Measurements from ENCODE around the gene CKAP2. TPM values are rescaled to one million over a fixed set of nuclear protein-coding genes. Genes with fewer than 3 reads are reported as not detected.

The CKAP2 gene
- total RNA-seq, 1 experiment from 2014 or later = 56.0 TPM

DNA sequence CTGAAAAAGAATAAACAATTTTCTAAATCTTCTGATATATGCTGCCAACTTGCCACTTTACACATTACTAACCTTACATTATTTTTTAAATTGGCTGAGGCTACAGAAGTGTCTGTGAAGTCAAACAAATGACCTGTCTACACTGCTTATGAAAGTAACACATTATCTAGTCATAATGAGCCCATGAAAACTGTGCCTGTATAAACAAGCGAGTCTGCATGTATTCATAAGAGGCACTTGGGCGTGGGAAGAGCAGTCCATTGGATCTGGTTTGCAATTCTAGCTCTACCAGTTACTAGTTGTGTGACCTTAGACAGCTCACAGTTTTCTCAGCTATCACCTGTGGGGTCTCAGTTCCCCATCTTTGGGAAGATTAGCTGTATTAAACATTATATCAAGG lies 7.9 kb upstream of the CKAP2 start:
- TF ChIP-seq, protein P1, sequence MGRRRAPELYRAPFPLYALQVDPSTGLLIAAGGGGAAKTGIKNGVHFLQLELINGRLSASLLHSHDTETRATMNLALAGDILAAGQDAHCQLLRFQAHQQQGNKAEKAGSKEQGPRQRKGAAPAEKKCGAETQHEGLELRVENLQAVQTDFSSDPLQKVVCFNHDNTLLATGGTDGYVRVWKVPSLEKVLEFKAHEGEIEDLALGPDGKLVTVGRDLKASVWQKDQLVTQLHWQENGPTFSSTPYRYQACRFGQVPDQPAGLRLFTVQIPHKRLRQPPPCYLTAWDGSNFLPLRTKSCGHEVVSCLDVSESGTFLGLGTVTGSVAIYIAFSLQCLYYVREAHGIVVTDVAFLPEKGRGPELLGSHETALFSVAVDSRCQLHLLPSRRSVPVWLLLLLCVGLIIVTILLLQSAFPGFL (CRISPR knock-in tag; IDR thresholded peaks at IDR 0.05; ENCODE audit: borderline replicate concordance) = no peak
- TF ChIP-seq ZNF396 (CRISPR knock-in tag; IDR thresholded peaks at IDR 0.05; ENCODE audit: borderline replicate concordance) (no peak), GTF2I (CRISPR knock-in tag; conservative IDR thresholded peaks at IDR 0.05) (no peak), HMGA2 (CRISPR knock-in tag; IDR thresholded peaks at IDR 0.05) (no peak), TEAD4 (CRISPR knock-in tag; IDR thresholded peaks at IDR 0.05) (no peak)
- TF ChIP-seq, protein P2, sequence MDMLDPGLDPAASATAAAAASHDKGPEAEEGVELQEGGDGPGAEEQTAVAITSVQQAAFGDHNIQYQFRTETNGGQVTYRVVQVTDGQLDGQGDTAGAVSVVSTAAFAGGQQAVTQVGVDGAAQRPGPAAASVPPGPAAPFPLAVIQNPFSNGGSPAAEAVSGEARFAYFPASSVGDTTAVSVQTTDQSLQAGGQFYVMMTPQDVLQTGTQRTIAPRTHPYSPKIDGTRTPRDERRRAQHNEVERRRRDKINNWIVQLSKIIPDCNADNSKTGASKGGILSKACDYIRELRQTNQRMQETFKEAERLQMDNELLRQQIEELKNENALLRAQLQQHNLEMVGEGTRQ (CRISPR knock-in tag; IDR thresholded peaks at IDR 0.05) = no peak
- TF ChIP-seq, protein P3, sequence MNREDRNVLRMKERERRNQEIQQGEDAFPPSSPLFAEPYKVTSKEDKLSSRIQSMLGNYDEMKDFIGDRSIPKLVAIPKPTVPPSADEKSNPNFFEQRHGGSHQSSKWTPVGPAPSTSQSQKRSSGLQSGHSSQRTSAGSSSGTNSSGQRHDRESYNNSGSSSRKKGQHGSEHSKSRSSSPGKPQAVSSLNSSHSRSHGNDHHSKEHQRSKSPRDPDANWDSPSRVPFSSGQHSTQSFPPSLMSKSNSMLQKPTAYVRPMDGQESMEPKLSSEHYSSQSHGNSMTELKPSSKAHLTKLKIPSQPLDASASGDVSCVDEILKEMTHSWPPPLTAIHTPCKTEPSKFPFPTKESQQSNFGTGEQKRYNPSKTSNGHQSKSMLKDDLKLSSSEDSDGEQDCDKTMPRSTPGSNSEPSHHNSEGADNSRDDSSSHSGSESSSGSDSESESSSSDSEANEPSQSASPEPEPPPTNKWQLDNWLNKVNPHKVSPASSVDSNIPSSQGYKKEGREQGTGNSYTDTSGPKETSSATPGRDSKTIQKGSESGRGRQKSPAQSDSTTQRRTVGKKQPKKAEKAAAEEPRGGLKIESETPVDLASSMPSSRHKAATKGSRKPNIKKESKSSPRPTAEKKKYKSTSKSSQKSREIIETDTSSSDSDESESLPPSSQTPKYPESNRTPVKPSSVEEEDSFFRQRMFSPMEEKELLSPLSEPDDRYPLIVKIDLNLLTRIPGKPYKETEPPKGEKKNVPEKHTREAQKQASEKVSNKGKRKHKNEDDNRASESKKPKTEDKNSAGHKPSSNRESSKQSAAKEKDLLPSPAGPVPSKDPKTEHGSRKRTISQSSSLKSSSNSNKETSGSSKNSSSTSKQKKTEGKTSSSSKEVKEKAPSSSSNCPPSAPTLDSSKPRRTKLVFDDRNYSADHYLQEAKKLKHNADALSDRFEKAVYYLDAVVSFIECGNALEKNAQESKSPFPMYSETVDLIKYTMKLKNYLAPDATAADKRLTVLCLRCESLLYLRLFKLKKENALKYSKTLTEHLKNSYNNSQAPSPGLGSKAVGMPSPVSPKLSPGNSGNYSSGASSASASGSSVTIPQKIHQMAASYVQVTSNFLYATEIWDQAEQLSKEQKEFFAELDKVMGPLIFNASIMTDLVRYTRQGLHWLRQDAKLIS (CRISPR knock-in tag; IDR thresholded peaks at IDR 0.05; ENCODE audit: borderline replicate concordance) = no peak
- TF ChIP-seq, protein P4, sequence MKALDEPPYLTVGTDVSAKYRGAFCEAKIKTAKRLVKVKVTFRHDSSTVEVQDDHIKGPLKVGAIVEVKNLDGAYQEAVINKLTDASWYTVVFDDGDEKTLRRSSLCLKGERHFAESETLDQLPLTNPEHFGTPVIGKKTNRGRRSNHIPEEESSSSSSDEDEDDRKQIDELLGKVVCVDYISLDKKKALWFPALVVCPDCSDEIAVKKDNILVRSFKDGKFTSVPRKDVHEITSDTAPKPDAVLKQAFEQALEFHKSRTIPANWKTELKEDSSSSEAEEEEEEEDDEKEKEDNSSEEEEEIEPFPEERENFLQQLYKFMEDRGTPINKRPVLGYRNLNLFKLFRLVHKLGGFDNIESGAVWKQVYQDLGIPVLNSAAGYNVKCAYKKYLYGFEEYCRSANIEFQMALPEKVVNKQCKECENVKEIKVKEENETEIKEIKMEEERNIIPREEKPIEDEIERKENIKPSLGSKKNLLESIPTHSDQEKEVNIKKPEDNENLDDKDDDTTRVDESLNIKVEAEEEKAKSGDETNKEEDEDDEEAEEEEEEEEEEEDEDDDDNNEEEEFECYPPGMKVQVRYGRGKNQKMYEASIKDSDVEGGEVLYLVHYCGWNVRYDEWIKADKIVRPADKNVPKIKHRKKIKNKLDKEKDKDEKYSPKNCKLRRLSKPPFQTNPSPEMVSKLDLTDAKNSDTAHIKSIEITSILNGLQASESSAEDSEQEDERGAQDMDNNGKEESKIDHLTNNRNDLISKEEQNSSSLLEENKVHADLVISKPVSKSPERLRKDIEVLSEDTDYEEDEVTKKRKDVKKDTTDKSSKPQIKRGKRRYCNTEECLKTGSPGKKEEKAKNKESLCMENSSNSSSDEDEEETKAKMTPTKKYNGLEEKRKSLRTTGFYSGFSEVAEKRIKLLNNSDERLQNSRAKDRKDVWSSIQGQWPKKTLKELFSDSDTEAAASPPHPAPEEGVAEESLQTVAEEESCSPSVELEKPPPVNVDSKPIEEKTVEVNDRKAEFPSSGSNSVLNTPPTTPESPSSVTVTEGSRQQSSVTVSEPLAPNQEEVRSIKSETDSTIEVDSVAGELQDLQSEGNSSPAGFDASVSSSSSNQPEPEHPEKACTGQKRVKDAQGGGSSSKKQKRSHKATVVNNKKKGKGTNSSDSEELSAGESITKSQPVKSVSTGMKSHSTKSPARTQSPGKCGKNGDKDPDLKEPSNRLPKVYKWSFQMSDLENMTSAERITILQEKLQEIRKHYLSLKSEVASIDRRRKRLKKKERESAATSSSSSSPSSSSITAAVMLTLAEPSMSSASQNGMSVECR (CRISPR knock-in tag; IDR thresholded peaks at IDR 0.05; ENCODE audit: borderline replicate concordance) = no peak
- TF ChIP-seq, protein P5, sequence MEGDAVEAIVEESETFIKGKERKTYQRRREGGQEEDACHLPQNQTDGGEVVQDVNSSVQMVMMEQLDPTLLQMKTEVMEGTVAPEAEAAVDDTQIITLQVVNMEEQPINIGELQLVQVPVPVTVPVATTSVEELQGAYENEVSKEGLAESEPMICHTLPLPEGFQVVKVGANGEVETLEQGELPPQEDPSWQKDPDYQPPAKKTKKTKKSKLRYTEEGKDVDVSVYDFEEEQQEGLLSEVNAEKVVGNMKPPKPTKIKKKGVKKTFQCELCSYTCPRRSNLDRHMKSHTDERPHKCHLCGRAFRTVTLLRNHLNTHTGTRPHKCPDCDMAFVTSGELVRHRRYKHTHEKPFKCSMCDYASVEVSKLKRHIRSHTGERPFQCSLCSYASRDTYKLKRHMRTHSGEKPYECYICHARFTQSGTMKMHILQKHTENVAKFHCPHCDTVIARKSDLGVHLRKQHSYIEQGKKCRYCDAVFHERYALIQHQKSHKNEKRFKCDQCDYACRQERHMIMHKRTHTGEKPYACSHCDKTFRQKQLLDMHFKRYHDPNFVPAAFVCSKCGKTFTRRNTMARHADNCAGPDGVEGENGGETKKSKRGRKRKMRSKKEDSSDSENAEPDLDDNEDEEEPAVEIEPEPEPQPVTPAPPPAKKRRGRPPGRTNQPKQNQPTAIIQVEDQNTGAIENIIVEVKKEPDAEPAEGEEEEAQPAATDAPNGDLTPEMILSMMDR (IDR thresholded peaks at IDR 0.05) = no peak
- Mint-ChIP-seq H3K4me1 (peaks cover 13% of the 10 kb centered on the region), H3K27me3 (ENCODE audit: low read depth) (no peaks in the 10 kb centered on the region; the same call in 1 of the 2 replicates), H3K27ac (no peak overlapping the region), H3K36me3 (no peaks in the 10 kb centered on the region), H3K9me3 (no peaks in the 10 kb centered on the region), H3K4me3 (no peak overlapping the region)
- DNase-seq (ENCODE audit: low spot score) (no peak), ATAC-seq (no peak)
- POLR2A ChIA-PET = no interaction called here
- CTCF ChIA-PET = no interaction called here

DNA sequence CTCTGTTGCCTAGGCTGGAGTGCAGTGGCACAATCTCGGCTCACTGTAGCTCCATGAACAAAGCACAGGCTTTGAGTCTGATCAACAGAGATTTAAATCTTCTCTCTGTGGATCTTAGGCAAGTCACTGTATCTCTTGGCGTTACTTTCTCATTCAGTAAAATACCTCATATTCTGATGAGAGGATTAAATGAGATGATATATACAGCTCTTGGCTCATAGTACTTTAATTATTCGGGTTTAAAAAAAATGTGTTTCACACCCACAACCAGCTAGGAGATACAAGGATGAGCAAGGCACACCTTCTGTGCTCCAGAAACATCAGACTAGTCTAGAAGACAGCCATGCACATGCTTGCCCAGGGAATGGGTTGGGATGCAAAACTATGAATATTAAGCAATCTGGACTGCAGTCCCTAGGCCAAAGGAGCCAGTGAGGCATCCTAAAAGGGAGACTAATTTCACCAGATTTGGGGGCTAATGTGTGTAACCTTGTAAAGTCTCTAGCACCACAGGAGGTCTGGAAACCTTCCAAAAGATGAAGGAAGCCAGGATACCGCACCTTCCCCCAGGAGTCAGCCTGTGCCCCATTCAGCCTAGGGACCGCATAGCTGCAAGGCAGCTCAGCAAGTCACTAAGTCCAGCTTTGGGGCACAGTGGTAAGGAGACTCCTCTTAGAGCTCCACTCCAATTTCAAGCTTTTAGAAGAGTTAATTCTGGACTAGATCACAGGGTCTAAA lies 7.3 kb upstream of the CKAP2 start:
- POLR2A ChIA-PET = no interaction called here
- peaks cover 13% of the 10 kb centered on the region for H3K4me1 Mint-ChIP-seq
- H3K4me3 Mint-ChIP-seq = no peak overlapping the region
- no peaks in the 10 kb centered on the region for H3K9me3 Mint-ChIP-seq
- CTCF ChIA-PET = interaction anchor here (0.6 to 1.0 kb wide), 2 partner anchors 41 to 108 kb away, joined by 3 to 4 read pairs; no protein-coding TSS in a partner anchor
- no peaks in the 10 kb centered on the region for H3K36me3 Mint-ChIP-seq
- no peak for ATAC-seq
- TF ChIP-seq ELF4 (CRISPR knock-in tag; IDR thresholded peaks at IDR 0.05; ENCODE audit: low read depth) (no peak), FOXK1 (CRISPR knock-in tag; IDR thresholded peaks at IDR 0.05) (no peak), IRF2 (CRISPR knock-in tag; IDR thresholded peaks at IDR 0.05; ENCODE audit: borderline replicate concordance, low read depth) (no peak), GRHL2 (CRISPR knock-in tag; IDR thresholded peaks at IDR 0.05; ENCODE audit: insufficient replicate concordance, severe bottlenecking) (no peak)
- DNase-seq (ENCODE audit: low spot score) = no peak
- H3K27ac Mint-ChIP-seq = no peak overlapping the region
- H3K27me3 Mint-ChIP-seq (ENCODE audit: low read depth) = no peaks in the 10 kb centered on the region; the same call in 1 of the 2 replicates
